ENCODE data around the gene OR4Q3.
"Not testable (repeated sequence)": the region's sequence is repeated elsewhere in the genome, so short reads cannot be mapped to it uniquely, and the experiment has no call there.

OR4Q3 gene

GRCh38 chr14:19743256-19743655 is at the start of gene OR4Q3:
Gene OR4Q3, plus strand, starts transcription at chr14:19743571.
- Histone ChIP-seq H4K20me1 (ENCODE audit: insufficient read depth, low read length) (no peaks in the 10 kb centered on the region), H3K79me2 (ENCODE audit: low read length) (no peaks in the 10 kb centered on the region), H3K9me3 (ENCODE audit: insufficient read depth, low read length) (no peaks in the 10 kb centered on the region), H3K4me3 (ENCODE audit: low read length) (no peak within 1 kb of the TSS), H3K27me3 (ENCODE audit: low read depth, low read length) (no peaks in the 10 kb centered on the region), H3K4me2 (ENCODE audit: low read length) (no peak within 1 kb of the TSS), H3K27ac (ENCODE audit: low read length) (no peak within 1 kb of the TSS), H2AFZ (ENCODE audit: low read depth, low read length) (no peak within 1 kb of the TSS), H3K4me1 (ENCODE audit: low read length) (no peaks in the 10 kb centered on the region), H3K36me3 (replicated peaks; ENCODE audit: low read depth, low read length) (no peaks in the 10 kb centered on the region), H3K9ac (ENCODE audit: low read length) (no peak within 1 kb of the TSS)
- no peak for TF ChIP-seq EZH2phosphoT487 (IDR thresholded peaks at IDR 0.05; ENCODE audit: low read depth)
- TF ChIP-seq, protein P1, sequence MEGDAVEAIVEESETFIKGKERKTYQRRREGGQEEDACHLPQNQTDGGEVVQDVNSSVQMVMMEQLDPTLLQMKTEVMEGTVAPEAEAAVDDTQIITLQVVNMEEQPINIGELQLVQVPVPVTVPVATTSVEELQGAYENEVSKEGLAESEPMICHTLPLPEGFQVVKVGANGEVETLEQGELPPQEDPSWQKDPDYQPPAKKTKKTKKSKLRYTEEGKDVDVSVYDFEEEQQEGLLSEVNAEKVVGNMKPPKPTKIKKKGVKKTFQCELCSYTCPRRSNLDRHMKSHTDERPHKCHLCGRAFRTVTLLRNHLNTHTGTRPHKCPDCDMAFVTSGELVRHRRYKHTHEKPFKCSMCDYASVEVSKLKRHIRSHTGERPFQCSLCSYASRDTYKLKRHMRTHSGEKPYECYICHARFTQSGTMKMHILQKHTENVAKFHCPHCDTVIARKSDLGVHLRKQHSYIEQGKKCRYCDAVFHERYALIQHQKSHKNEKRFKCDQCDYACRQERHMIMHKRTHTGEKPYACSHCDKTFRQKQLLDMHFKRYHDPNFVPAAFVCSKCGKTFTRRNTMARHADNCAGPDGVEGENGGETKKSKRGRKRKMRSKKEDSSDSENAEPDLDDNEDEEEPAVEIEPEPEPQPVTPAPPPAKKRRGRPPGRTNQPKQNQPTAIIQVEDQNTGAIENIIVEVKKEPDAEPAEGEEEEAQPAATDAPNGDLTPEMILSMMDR (IDR thresholded peaks at IDR 0.05; ENCODE audit: low read depth, low read length) = no peak

DNA sequence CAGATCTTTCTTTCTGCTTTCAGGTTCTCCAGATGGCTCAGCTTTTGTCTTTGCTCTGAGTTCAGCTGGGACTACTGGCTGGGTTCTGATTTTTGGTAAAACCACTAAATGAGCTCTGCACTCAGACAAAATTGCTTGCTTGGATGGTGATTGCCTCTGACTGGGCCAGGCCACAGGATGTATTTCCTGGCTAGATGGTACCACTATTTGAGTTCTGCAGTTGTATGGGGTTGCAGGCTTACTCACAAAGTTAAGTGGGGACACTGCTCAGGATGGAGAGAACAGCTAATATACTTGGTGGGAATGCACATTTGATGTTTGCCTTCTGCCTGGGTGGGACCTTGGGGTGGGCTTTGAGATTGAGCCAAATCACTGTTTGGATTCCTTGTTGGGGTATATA is 14.0 kb upstream of the OR4Q3 start:
- Histone ChIP-seq H3K27me3 (ENCODE audit: low read depth, low read length) (no peaks in the 10 kb centered on the region), H3K4me1 (ENCODE audit: low read length) (no peaks in the 10 kb centered on the region), H3K27ac (ENCODE audit: low read length) (no peak overlapping the region), H3K9me3 (ENCODE audit: insufficient read depth, low read length) (no peaks in the 10 kb centered on the region), H3K9ac (ENCODE audit: low read length) (no peak overlapping the region), H3K4me3 (ENCODE audit: low read length) (no peak overlapping the region), H3K79me2 (ENCODE audit: low read length) (no peaks in the 10 kb centered on the region), H3K36me3 (replicated peaks; ENCODE audit: low read depth, low read length) (no peaks in the 10 kb centered on the region), H4K20me1 (ENCODE audit: insufficient read depth, low read length) (no peaks in the 10 kb centered on the region), H2AFZ (ENCODE audit: low read depth, low read length) (no peak overlapping the region), H3K4me2 (ENCODE audit: low read length) (no peak overlapping the region)
- TF ChIP-seq EZH2phosphoT487 (IDR thresholded peaks at IDR 0.05; ENCODE audit: low read depth) = no peak
- TF ChIP-seq, protein P1 (IDR thresholded peaks at IDR 0.05; ENCODE audit: low read depth, low read length) = no peak

DNA sequence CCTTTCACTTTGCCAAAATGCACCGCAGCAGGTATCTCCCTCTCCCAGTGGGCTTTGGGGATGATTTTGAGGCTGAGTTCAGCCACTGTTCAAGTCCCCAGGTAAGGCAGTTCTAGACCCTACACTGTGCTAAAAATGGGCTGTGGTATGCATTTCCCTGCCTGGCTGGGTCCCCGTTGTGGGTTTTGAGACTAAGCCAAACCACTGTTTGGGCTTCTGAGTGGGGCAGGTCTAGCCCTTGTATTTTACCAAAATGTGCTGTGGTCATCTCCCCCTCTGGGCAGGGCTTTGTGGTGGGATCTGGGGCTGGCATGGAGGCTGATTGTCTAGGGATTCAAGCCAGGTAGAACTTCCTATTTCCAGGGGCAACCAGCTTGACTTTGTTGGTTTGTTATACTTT is 13.6 kb upstream of the OR4Q3 start:
- H3K9ac ChIP-seq (ENCODE audit: low read length) = no peak overlapping the region
- H3K4me1 ChIP-seq (ENCODE audit: low read length) = no peaks in the 10 kb centered on the region
- no peaks in the 10 kb centered on the region for H3K9me3 ChIP-seq (ENCODE audit: insufficient read depth, low read length)
- H3K79me2 ChIP-seq (ENCODE audit: low read length) = no peaks in the 10 kb centered on the region
- H3K27ac ChIP-seq (ENCODE audit: low read length) = no peak overlapping the region
- H3K4me3 ChIP-seq (ENCODE audit: low read length) = no peak overlapping the region
- no peak overlapping the region for H3K4me2 ChIP-seq (ENCODE audit: low read length)
- no peaks in the 10 kb centered on the region for H3K27me3 ChIP-seq (ENCODE audit: low read depth, low read length)
- H2AFZ ChIP-seq (ENCODE audit: low read depth, low read length) = no peak overlapping the region
- TF ChIP-seq EZH2phosphoT487 (IDR thresholded peaks at IDR 0.05; ENCODE audit: low read depth) = no peak
- TF ChIP-seq, protein P1 (IDR thresholded peaks at IDR 0.05; ENCODE audit: low read depth, low read length) = no peak
- no peaks in the 10 kb centered on the region for H4K20me1 ChIP-seq (ENCODE audit: insufficient read depth, low read length)
- no peaks in the 10 kb centered on the region for H3K36me3 ChIP-seq (replicated peaks; ENCODE audit: low read depth, low read length)

- not testable (repeated sequence) for H3K9me3 ChIP-seq (ENCODE audit: insufficient read depth, low read length); H3K27me3 ChIP-seq (ENCODE audit: low read depth, low read length); H3K27ac ChIP-seq (ENCODE audit: low read length); H3K4me3 ChIP-seq (ENCODE audit: low read length); H4K20me1 ChIP-seq (ENCODE audit: insufficient read depth, low read length); H3K79me2 ChIP-seq (ENCODE audit: low read length); H3K36me3 ChIP-seq (replicated peaks; ENCODE audit: low read depth, low read length); H3K4me2 ChIP-seq (ENCODE audit: low read length); H3K4me1 ChIP-seq (ENCODE audit: low read length); H3K9ac ChIP-seq (ENCODE audit: low read length); H2AFZ ChIP-seq (ENCODE audit: low read depth, low read length)
Observed at GRCh38 chr14:19733893-19734292, 9.5 kb upstream of the OR4Q3 start.

DNA sequence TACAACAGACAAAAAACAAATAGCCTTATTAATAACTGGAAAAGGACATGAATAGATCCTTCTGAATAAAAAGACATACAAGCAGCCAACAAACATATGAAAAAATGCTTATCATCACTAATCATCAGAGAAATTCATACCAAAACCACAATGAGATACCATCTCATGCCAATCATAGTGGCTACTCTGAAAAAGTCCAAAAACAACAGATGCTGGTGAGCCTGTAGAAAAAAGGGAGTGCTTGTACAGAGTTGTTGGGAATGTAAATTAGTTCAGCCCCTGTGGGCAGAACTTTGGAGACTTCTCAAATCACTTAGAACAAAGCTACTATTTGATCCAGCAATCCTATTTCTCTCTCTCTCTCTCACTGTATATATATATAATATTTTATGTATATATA is 8.9 kb downstream of the OR4Q3 start:
- not testable (repeated sequence) for H4K20me1 ChIP-seq (ENCODE audit: insufficient read depth, low read length); H3K27me3 ChIP-seq (ENCODE audit: low read depth, low read length); H3K36me3 ChIP-seq (replicated peaks; ENCODE audit: low read depth, low read length); H3K27ac ChIP-seq (ENCODE audit: low read length); H2AFZ ChIP-seq (ENCODE audit: low read depth, low read length); H3K4me3 ChIP-seq (ENCODE audit: low read length); H3K9ac ChIP-seq (ENCODE audit: low read length); H3K4me2 ChIP-seq (ENCODE audit: low read length); H3K4me1 ChIP-seq (ENCODE audit: low read length); H3K79me2 ChIP-seq (ENCODE audit: low read length); H3K9me3 ChIP-seq (ENCODE audit: insufficient read depth, low read length)

Measured in OCI-LY3 (cell line).